Measurements from ENCODE around the gene ARHGEF10L. TPM values are rescaled to one million over a fixed set of nuclear protein-coding genes. Genes with fewer than 3 reads are reported as not detected.
A peak's percentile ranks its signal among the peaks of the same experiment; 100 is the strongest.

ARHGEF10L gene
- total RNA-seq, 5 donors from 2014 or later (not counting 1 experiment from before 2014, with no cell fraction given) = 0.12 to 0.30 (median 0.22) TPM; not detected in 2

DNA sequence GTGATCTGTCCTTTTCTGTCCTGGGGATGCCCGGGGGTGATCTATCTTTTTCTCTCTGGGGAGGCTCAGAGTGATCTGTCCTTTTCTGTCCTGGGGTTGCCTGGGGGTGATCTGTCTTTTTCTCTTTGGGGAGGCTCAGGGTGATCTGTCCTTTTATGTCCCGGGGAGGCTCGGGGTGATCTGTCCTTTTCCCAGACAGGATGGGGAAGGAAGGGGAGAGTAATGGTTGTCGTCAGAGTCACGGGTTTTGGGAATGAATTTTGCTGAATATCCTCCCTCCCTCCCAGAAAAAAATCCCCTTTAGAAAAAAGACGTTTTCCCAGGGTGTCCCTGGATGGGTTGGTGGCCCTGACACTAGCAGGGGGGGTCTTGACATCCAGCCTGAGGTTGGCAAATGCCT is 91.5 kb downstream of the ARHGEF10L start:
- Mint-ChIP-seq H3K36me3 (no peaks in the 10 kb centered on the region), H3K9me3 (no peaks in the 10 kb centered on the region), H3K27me3 (peaks cover 0 to 4% of the 10 kb centered on the region in 2 donors), H3K4me3 (no peak overlapping the region), H3K4me1 (no peaks in the 10 kb centered on the region), H3K27ac (no peak overlapping the region)
- POLR2A ChIA-PET = no interaction called here
- WGBS (ENCODE audit: insufficient coverage) = no CpG with 5 or more reads among the region's 6 CpGs
- Histone ChIP-seq H3K4me3 (ENCODE audit: control insufficient read depth in 1 of 2, extremely low read depth in 1 of 2, low read length in 1 of 2) (no peak overlapping the region), H3K9me3 (no peaks in the 10 kb centered on the region), H3K27ac (ENCODE audit: low read length) (no peak overlapping the region), H3K4me1 (ENCODE audit: control insufficient read depth in 1 of 2, extremely low read depth in 1 of 2, insufficient read depth in 2 of 2, low read length in 2 of 2) (no peaks in the 10 kb centered on the region), H3K36me3 (ENCODE audit: control insufficient read depth in 2 of 2, extremely low read depth in 1 of 2, insufficient read depth in 1 of 2, low read length in 1 of 2) (no peaks in the 10 kb centered on the region), H3K27me3 (replicated peaks in 1 of 2; ENCODE audit: control insufficient read depth in 2 of 2, extremely low read depth in 1 of 2, insufficient read depth in 2 of 2, low read length in 1 of 2) (peaks cover 0 to 9% of the 10 kb centered on the region in 2 experiments)
- DNase-seq (no peak), ATAC-seq (replicated peaks in 1 of 4) (no peak)
- CTCF ChIA-PET = no interaction called here

DNA sequence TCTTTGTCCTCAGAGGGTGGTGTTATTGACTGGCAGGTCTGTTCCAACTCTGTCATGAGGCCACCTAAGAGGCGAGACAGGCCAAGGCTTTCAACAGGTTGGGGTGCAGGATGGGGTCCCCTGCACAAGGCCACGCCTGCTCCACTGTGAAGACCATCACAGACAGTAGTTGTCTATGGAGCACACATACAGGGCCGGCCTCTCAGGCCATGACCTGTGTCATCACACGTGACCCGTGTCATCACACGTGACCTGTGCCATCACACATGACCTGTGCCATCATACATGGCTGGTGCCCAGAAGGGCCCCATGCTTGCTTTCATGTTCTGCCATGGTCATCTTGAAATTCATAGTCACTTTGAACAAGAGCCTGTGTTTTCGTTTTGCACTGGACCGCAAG is 91.9 kb downstream of the ARHGEF10L start:
- no peak for DNase-seq
- no peak overlapping the region for H3K4me3 ChIP-seq (ENCODE audit: control insufficient read depth in 1 of 2, extremely low read depth in 1 of 2, low read length in 1 of 2)
- Mint-ChIP-seq H3K27me3 (peaks cover 0 to 4% of the 10 kb centered on the region in 2 donors), H3K27ac (no peak overlapping the region), H3K4me1 (no peaks in the 10 kb centered on the region), H3K36me3 (no peaks in the 10 kb centered on the region), H3K9me3 (no peaks in the 10 kb centered on the region), H3K4me3 (no peak overlapping the region)
- no peaks in the 10 kb centered on the region for H3K9me3 ChIP-seq
- POLR2A ChIA-PET = no interaction called here
- H3K4me1 ChIP-seq (ENCODE audit: control insufficient read depth in 1 of 2, extremely low read depth in 1 of 2, insufficient read depth in 2 of 2, low read length in 2 of 2) = no peaks in the 10 kb centered on the region
- CTCF ChIA-PET = no interaction called here
- 83% methylated on average over 8 of the region's 8 CpGs for WGBS (ENCODE audit: insufficient coverage)
- H3K36me3 ChIP-seq (ENCODE audit: control insufficient read depth in 2 of 2, extremely low read depth in 1 of 2, insufficient read depth in 1 of 2, low read length in 1 of 2) = no peaks in the 10 kb centered on the region
- no peak overlapping the region for H3K27ac ChIP-seq (ENCODE audit: low read length)
- no peak for ATAC-seq (replicated peaks in 1 of 4)
- H3K27me3 ChIP-seq (replicated peaks in 1 of 2; ENCODE audit: control insufficient read depth in 2 of 2, extremely low read depth in 1 of 2, insufficient read depth in 2 of 2, low read length in 1 of 2) = peaks cover 0 to 9% of the 10 kb centered on the region in 2 experiments

DNA sequence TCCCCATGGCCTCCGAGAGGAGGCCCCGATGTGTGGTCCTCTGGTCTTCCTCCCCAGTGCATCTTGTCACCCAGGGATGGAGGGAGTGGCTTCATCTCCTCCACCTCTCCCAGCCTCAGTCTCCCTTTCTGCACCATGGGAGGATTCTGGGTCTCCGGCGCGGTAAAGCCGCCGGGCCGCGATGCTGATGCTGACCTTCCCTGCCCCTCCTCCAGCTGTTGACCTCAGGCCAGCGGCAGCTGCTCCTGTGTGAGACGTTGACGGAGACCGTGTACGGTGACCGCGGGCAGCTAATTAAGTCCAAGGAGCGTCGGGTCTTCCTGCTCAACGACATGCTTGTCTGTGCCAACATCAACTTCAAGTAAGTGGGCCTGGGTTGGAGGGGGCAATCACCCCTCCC is 92.6 kb downstream of the ARHGEF10L start:
- Histone ChIP-seq H3K27me3 (replicated peaks in 1 of 2; ENCODE audit: control insufficient read depth in 2 of 2, extremely low read depth in 1 of 2, insufficient read depth in 2 of 2, low read length in 1 of 2) (peaks cover 0 to 9% of the 10 kb centered on the region in 2 experiments), H3K4me1 (ENCODE audit: control insufficient read depth in 1 of 2, extremely low read depth in 1 of 2, insufficient read depth in 2 of 2, low read length in 2 of 2) (no peaks in the 10 kb centered on the region), H3K36me3 (ENCODE audit: control insufficient read depth in 2 of 2, extremely low read depth in 1 of 2, insufficient read depth in 1 of 2, low read length in 1 of 2) (no peaks in the 10 kb centered on the region), H3K27ac (ENCODE audit: low read length) (no peak overlapping the region), H3K4me3 (ENCODE audit: control insufficient read depth in 1 of 2, extremely low read depth in 1 of 2, low read length in 1 of 2) (no peak overlapping the region), H3K9me3 (no peaks in the 10 kb centered on the region)
- DNase-seq (no peak), ATAC-seq (replicated peaks in 1 of 4) (no peak)
- H3K9me3 Mint-ChIP-seq = no peaks in the 10 kb centered on the region
- no peaks in the 10 kb centered on the region for H3K4me1 Mint-ChIP-seq
- H3K27me3 Mint-ChIP-seq = peaks cover 0 to 4% of the 10 kb centered on the region in 2 donors
- POLR2A ChIA-PET = no interaction called here
- CTCF ChIA-PET = no interaction called here
- no peaks in the 10 kb centered on the region for H3K36me3 Mint-ChIP-seq
- no peak overlapping the region for H3K4me3 Mint-ChIP-seq
- WGBS (ENCODE audit: insufficient coverage) = 95% methylated on average over 8 of the region's 19 CpGs
- no peak overlapping the region for H3K27ac Mint-ChIP-seq

DNA sequence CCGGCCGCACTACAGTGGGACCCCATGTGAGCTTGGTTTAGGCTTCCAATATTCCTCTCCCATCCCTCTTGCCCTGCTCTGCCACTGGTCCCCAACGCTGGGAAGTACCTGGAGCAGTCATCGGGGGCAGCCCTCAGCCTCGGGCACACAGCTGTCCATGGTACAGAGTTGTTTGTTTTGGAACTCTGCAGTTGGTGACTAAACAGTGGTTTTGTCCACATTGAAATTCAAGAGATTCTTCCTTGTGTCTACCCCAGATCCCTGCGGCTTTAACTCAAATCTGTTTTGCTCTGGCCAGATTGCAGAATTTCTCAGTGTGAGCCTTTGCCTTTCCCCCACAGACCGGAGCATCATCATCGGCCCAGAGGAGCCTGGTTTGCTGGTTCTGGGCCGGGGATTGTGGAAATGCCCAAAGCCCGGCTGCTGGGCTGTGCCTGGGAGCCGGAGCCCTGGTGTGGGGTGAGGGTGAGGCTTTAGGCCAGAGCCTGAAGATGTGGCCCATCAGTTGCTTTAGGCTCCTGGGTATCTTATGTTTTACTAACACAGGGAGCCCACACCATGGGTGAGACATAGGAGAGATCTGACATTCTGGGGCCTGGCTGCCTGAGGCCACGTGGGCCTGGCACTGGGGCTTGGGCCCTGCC is 93.2 kb downstream of the ARHGEF10L start:
- no peaks in the 10 kb centered on the region for H3K36me3 ChIP-seq (ENCODE audit: control insufficient read depth in 2 of 2, extremely low read depth in 1 of 2, insufficient read depth in 1 of 2, low read length in 1 of 2)
- no peak overlapping the region for H3K4me3 ChIP-seq (ENCODE audit: control insufficient read depth in 1 of 2, extremely low read depth in 1 of 2, low read length in 1 of 2)
- Mint-ChIP-seq H3K36me3 (no peaks in the 10 kb centered on the region), H3K4me1 (no peaks in the 10 kb centered on the region), H3K27me3 (peaks cover 0 to 4% of the 10 kb centered on the region in 2 donors), H3K4me3 (no peak overlapping the region), H3K27ac (no peak overlapping the region), H3K9me3 (no peaks in the 10 kb centered on the region)
- CTCF ChIA-PET = no interaction called here
- DNase-seq (no peak), ATAC-seq (replicated peaks in 1 of 4) (no peak)
- peaks cover 0 to 9% of the 10 kb centered on the region in 2 experiments for H3K27me3 ChIP-seq (replicated peaks in 1 of 2; ENCODE audit: control insufficient read depth in 2 of 2, extremely low read depth in 1 of 2, insufficient read depth in 2 of 2, low read length in 1 of 2)
- H3K4me1 ChIP-seq (ENCODE audit: control insufficient read depth in 1 of 2, extremely low read depth in 1 of 2, insufficient read depth in 2 of 2, low read length in 2 of 2) = no peaks in the 10 kb centered on the region
- no peaks in the 10 kb centered on the region for H3K9me3 ChIP-seq
- H3K27ac ChIP-seq (ENCODE audit: low read length) = no peak overlapping the region
- POLR2A ChIA-PET = no interaction called here
- 81% methylated on average over 10 of the region's 12 CpGs for WGBS (ENCODE audit: insufficient coverage)

DNA sequence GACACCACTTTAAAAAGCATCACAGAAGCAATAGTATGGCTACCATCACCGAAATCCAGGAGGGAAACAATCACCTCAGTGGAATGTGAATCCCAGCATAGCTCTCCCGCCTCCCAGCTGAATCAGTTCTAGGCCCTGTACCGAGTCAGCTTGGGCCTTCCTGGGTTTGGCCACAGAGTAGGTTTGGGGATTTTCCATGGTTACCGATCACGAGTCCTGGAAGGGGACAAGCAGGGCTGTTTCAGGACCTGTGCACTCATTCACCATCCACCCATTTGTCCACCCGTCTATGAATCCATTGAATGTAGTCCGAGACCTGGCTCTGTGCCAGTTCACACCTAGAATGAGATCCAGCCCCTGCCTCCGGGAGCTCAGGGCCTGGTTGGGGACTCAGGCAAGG is 94.2 kb downstream of the ARHGEF10L start:
- H3K9me3 Mint-ChIP-seq = no peaks in the 10 kb centered on the region
- Histone ChIP-seq H3K9me3 (no peaks in the 10 kb centered on the region), H3K27ac (ENCODE audit: low read length) (no peak overlapping the region), H3K27me3 (replicated peaks in 1 of 2; ENCODE audit: control insufficient read depth in 2 of 2, extremely low read depth in 1 of 2, insufficient read depth in 2 of 2, low read length in 1 of 2) (peaks cover 0 to 12% of the 10 kb centered on the region in 2 experiments), H3K36me3 (ENCODE audit: control insufficient read depth in 2 of 2, extremely low read depth in 1 of 2, insufficient read depth in 1 of 2, low read length in 1 of 2) (no peaks in the 10 kb centered on the region), H3K4me1 (ENCODE audit: control insufficient read depth in 1 of 2, extremely low read depth in 1 of 2, insufficient read depth in 2 of 2, low read length in 2 of 2) (no peaks in the 10 kb centered on the region), H3K4me3 (ENCODE audit: control insufficient read depth in 1 of 2, extremely low read depth in 1 of 2, low read length in 1 of 2) (no peak overlapping the region)
- no peaks in the 10 kb centered on the region for H3K4me1 Mint-ChIP-seq
- H3K27ac Mint-ChIP-seq = no peak overlapping the region
- H3K36me3 Mint-ChIP-seq = no peaks in the 10 kb centered on the region
- DNase-seq (no peak), ATAC-seq (replicated peaks in 1 of 4) (no peak)
- no peak overlapping the region for H3K4me3 Mint-ChIP-seq
- peaks cover 0 to 8% of the 10 kb centered on the region in 2 donors for H3K27me3 Mint-ChIP-seq
- POLR2A ChIA-PET = no interaction called here
- CTCF ChIA-PET = no interaction called here
- WGBS (ENCODE audit: insufficient coverage) = 75% methylated on average over 4 of the region's 8 CpGs

DNA sequence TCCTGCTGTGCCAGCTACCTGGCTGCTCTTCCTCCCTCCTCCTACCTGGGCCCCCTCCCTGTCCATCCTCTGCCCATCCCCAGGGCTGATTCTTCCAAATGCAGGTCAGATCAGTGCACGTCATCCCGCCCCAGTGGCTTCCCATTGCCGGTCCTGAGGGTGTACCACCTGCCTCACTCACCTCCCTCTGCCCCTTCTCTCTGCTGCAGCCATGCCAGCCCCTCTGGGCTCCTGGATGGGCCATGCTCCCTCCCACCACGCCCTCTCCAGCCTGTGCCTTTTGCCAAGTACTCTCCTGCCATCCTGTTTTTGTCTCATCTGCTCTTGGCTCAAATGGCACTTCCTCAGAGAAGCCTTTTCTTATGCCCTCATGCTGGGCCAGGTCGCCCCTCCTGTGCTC is 95.8 kb downstream of the ARHGEF10L start:
- ChIA-PET POLR2A (no interaction called here), CTCF (no interaction called here)
- Histone ChIP-seq H3K9me3 (no peaks in the 10 kb centered on the region), H3K36me3 (ENCODE audit: control insufficient read depth in 2 of 2, extremely low read depth in 1 of 2, insufficient read depth in 1 of 2, low read length in 1 of 2) (no peaks in the 10 kb centered on the region), H3K27ac (ENCODE audit: low read length) (no peak overlapping the region), H3K4me1 (ENCODE audit: control insufficient read depth in 1 of 2, extremely low read depth in 1 of 2, insufficient read depth in 2 of 2, low read length in 2 of 2) (no peaks in the 10 kb centered on the region), H3K4me3 (ENCODE audit: control insufficient read depth in 1 of 2, extremely low read depth in 1 of 2, low read length in 1 of 2) (no peak overlapping the region), H3K27me3 (replicated peaks in 1 of 2; ENCODE audit: control insufficient read depth in 2 of 2, extremely low read depth in 1 of 2, insufficient read depth in 2 of 2, low read length in 1 of 2) (peaks cover 0 to 20% of the 10 kb centered on the region in 2 experiments)
- no peaks in the 10 kb centered on the region for H3K4me1 Mint-ChIP-seq
- 68% methylated on average over 4 of the region's 5 CpGs for WGBS (ENCODE audit: insufficient coverage)
- no peaks in the 10 kb centered on the region for H3K9me3 Mint-ChIP-seq
- H3K27ac Mint-ChIP-seq = no peak overlapping the region
- no peak overlapping the region for H3K4me3 Mint-ChIP-seq
- ATAC-seq (replicated peaks in 1 of 4) (no peak), DNase-seq (no peak)
- H3K27me3 Mint-ChIP-seq = peaks cover 0 to 12% of the 10 kb centered on the region in 2 donors
- H3K36me3 Mint-ChIP-seq = no peaks in the 10 kb centered on the region

DNA sequence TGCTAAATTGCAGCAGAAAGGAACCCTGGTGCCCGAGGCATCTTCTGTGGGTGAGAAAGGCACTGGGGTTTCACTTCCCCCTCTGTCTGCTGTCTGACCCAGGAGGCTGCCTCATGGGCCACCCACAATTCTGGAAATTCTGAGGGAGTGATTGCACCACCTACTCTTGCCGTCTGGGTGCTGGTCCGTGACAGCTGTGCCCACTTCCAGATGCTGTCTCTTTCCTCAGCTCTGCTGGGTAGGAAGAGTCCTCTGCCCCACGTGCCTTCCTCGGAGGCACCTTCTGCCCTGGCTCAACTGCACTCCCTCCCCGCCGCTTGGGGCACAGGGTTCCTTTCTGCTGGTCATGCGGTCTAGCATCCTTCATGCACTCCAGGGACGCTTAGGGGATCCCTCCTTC is 96.3 kb downstream of the ARHGEF10L start:
- no peak overlapping the region for H3K4me3 Mint-ChIP-seq
- H3K27ac Mint-ChIP-seq = no peak overlapping the region
- ChIA-PET POLR2A (no interaction called here), CTCF (no interaction called here)
- H3K36me3 ChIP-seq (ENCODE audit: control insufficient read depth in 2 of 2, extremely low read depth in 1 of 2, insufficient read depth in 1 of 2, low read length in 1 of 2) = no peaks in the 10 kb centered on the region
- no peaks in the 10 kb centered on the region for H3K9me3 Mint-ChIP-seq
- peak in 3 of 35 experiments; percentile 3 to 35 (median 5) for DNase-seq
- no peaks in the 10 kb centered on the region for H3K9me3 ChIP-seq
- peaks cover 0 to 11% of the 10 kb centered on the region in 2 donors for H3K27me3 Mint-ChIP-seq
- peaks cover 0 to 20% of the 10 kb centered on the region in 2 experiments for H3K27me3 ChIP-seq (replicated peaks in 1 of 2; ENCODE audit: control insufficient read depth in 2 of 2, extremely low read depth in 1 of 2, insufficient read depth in 2 of 2, low read length in 1 of 2)
- H3K4me3 ChIP-seq (ENCODE audit: control insufficient read depth in 1 of 2, extremely low read depth in 1 of 2, low read length in 1 of 2) = no peak overlapping the region
- 72% methylated on average over 8 of the region's 9 CpGs for WGBS (ENCODE audit: insufficient coverage)
- no peaks in the 10 kb centered on the region for H3K4me1 ChIP-seq (ENCODE audit: control insufficient read depth in 1 of 2, extremely low read depth in 1 of 2, insufficient read depth in 2 of 2, low read length in 2 of 2)
- H3K36me3 Mint-ChIP-seq = no peaks in the 10 kb centered on the region
- no peak overlapping the region for H3K27ac ChIP-seq (ENCODE audit: low read length)
- no peak for ATAC-seq (replicated peaks in 1 of 4)
- H3K4me1 Mint-ChIP-seq = no peaks in the 10 kb centered on the region
